ENCODE measurements around the gene RTN1. TPM values are rescaled to one million over a fixed set of nuclear protein-coding genes. Genes with fewer than 3 reads are reported as not detected.

RTN1 gene, protein sequence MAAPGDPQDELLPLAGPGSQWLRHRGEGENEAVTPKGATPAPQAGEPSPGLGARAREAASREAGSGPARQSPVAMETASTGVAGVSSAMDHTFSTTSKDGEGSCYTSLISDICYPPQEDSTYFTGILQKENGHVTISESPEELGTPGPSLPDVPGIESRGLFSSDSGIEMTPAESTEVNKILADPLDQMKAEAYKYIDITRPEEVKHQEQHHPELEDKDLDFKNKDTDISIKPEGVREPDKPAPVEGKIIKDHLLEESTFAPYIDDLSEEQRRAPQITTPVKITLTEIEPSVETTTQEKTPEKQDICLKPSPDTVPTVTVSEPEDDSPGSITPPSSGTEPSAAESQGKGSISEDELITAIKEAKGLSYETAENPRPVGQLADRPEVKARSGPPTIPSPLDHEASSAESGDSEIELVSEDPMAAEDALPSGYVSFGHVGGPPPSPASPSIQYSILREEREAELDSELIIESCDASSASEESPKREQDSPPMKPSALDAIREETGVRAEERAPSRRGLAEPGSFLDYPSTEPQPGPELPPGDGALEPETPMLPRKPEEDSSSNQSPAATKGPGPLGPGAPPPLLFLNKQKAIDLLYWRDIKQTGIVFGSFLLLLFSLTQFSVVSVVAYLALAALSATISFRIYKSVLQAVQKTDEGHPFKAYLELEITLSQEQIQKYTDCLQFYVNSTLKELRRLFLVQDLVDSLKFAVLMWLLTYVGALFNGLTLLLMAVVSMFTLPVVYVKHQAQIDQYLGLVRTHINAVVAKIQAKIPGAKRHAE
- not detected in 2 replicates for total RNA-seq

DNA sequence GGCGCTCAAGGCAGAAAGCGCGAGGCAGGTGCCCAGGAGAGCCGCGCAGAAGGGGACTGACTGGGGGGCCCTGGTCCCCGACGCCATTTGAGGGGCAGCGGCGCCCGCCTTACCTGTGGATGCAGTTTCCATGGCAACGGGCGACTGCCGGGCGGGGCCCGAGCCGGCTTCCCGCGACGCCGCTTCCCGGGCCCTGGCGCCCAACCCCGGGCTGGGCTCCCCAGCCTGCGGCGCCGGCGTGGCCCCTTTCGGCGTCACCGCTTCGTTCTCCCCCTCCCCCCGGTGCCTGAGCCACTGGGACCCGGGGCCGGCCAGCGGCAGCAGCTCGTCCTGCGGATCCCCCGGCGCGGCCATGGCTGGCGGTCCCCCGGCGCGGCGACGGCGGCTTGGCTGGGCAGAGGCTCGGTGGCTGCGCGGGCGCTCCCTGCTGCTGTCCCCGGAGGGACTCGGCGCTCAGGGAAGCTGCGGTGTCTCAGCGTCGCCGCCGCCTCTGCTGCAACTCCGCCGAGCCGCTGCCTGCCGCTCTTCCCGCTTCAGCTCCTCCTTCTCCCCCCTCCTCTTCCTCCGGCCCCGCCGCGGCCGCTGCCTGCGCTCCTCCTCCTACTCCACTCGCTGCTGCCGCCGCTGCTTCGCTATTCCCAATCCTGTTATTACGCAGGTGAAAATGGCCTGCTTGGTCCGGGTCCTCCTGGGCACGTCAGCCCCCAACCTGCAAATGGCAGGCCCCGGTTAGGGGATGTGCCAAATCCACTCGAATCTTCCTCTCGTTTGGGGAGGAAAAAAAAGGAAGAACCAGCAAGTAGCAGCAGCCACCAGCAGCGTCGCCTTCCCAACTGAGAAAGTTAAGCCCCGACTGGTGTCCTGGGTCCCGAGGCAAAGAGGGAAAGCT is at the start of gene RTN1:
TSS of gene RTN1 (minus strand) at position 500 of the 889 bp plus-strand sequence. CDS start at position 354, 146 bp downstream.
- intact Hi-C loops (cut with micrococcal nuclease) = no loop called here

DNA sequence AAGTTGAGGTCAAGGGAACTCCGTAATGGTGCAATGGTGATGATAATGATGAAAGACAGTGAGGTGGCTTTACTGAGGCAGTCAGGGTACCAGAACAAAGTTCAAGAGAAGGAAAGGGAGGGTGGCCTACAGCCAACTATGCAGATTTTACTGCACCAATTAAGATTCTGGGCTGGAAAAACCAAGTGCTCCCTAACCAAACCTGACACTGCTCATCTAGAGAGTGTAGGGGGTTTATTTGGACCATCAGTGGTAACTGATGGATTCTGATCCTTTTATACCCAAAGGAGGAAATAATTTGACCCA is 49.8 kb upstream of the RTN1 start:
- intact Hi-C loops (cut with micrococcal nuclease) = no loop called here

DNA sequence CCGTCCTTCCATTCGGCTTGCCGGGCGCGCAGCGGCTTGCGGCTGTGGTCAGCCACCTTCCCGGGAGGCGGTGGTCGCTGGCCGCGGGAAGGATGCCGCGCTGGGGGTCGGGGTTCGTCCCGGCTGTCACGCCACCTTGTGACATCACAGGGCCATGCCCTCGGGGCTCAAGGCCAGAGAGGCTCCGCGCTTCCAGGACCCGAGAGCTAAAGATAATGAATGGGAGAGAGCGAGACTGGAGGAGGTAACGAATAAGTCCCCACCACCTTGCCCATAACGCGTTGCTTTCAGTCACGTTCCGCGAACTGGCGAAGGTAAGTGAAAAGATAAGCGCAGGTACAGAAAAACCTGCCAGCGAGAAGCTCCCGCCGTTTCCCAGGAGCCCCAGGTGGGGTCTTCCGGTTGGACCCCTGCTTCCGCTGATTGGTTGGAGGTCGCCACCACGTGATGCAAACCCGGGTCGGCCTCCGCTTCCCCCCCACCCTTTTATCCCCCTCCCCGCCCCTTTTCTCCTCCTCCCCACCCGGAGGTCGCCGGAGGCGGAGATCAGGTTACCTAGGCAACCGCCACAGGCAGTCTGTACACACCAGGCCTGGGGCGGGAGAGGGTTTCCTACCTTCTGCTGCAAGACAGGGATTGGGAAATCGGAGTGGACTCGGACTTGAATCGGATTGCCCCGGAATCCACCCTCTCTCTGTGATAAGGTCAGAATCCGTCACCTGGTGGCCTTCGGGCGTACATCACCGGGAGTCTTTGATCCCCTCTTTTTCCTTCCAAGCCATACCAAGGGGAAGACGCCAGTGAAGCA is 49.2 kb upstream of the RTN1 start, which contains the start of gene LRRC9:
TSS of gene LRRC9 (plus strand) at position 575 of the 808 bp plus-strand sequence.
- intact Hi-C loops (cut with micrococcal nuclease) = no loop called here

DNA sequence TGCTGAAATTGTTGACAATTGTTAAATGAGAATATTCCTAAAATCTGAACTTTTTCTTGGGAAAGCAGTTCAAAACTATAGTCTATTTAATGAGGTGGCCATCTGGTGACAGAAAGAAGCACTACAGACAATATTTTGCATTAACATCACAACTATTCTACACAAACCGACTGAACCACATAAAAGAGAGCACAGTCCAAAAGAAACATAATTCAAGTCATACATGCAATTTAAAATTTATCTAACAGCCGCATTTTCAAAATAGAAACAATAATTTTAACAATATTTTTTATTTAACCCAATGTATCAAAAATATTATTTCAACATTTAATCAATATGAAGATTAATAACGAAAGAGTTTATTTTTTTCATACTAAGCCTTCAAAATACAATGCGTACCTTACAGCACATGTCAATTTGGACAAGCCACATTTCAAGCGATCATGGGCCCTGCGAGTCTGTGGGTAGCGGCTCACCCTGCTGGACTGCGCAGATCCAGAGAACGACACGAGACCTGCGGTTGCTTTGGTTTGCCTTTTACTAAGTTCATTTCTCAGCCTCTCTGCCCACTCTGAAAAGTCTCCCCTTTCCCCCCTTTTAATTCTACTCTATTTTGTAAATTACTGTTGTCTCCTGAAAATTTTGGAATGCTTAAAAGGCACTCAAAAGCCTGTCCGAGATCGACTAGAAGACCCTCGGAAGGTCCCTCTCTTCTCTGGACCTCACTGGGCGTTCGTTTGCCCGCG is 48.4 kb upstream of the RTN1 start:
- intact Hi-C loops (cut with micrococcal nuclease) = loop anchor here (1.0 kb wide), 1 partner anchor 792 kb away; no protein-coding TSS in a partner anchor

DNA sequence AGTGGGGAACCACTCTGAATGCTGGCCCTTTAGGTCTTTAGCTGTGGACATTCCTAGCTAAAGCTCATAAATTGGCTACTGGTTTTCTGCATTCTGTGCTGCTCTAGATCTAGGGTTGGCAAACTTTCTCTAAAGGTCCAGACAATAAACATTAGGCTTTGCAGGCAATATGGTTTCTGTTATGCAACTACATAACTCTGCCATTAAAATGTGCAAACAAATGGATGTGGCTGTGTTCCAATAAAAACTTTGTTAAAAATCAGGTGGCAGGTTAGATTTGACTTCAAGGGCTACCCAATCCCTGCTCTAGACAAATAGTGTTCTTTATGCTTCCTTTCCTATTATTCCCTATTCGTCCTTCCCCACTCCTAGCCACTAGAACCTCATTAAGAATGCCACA is 42.6 kb upstream of the RTN1 start:
- intact Hi-C loops (cut with micrococcal nuclease) = no loop called here

DNA sequence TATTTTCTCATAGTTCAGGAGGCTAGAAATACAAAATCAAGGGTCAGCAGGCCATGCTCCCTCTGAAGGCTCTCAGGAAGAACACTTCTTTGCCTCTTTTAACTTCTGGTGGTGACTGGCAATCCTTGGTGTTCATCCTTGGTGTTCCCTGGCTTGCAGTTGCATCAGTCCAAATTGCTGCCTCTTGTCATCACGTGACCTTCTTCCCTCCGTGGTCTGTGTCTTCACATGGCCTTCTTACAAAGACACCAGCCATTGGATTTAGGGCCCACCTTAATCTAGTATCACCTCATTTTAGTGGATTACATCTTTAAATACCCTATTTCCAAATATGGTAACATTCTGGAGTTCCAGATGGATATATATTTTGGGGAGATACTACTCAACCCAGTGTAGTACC is 41.9 kb upstream of the RTN1 start:
- intact Hi-C loops (cut with micrococcal nuclease) = no loop called here

DNA sequence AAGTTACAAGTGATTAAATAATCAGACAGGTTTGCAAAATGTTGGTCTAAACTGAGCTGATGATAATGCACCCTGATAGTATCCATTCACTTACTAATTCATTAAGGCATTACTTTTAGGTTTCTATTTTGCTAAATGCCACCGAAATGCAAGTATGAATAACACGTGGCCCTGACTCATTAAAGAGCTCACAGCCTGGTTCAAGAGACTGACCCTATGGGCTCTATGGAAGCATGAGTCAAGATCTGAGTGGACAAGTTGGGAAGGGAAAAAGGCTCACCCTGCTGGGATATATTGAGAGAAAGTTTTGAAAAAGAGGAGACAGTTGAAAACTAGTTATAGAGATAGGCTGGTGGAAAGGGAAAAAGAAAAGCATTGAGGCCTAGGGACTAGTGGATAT is 34.6 kb upstream of the RTN1 start:
- intact Hi-C loops (cut with micrococcal nuclease) = no loop called here

DNA sequence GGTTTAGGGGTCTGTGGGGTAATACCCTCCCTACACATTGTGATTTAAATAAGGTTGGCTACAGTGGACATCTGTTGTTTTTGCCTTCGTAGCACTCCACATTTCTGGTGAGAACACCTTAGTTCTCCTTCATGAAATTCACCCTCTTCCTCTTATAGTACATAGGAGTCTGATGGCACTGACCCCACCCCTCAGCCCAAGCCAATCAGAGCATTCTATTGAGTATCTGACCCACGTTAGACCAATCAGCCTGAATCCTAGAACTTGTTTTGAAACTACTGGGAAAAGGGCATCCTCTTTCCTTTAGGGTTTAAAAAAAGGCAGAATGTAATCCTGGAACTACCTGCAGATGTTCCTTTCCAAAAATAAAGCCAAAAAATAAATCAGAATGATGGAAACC is 33.6 kb upstream of the RTN1 start:
- intact Hi-C loops (cut with micrococcal nuclease) = no loop called here

DNA sequence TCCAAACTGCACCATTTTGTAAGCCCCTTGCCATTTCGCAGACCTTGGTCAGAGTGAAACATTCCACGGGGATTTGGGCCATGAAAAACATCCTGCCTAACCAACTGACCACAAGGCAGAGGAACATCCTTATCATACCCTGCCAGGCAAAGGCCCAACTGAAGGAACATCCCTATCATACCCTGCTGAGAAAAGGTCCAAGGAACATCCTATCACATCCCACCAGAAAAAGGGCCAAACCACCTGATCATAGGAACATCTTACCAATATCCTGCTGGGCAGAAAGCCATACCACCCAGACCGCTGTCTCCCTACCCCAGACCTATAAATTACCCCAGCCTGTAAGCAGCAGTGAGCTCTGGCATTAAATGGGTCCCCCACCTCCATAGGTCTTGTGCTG is 30.0 kb upstream of the RTN1 start:
- intact Hi-C loops (cut with micrococcal nuclease) = no loop called here

DNA sequence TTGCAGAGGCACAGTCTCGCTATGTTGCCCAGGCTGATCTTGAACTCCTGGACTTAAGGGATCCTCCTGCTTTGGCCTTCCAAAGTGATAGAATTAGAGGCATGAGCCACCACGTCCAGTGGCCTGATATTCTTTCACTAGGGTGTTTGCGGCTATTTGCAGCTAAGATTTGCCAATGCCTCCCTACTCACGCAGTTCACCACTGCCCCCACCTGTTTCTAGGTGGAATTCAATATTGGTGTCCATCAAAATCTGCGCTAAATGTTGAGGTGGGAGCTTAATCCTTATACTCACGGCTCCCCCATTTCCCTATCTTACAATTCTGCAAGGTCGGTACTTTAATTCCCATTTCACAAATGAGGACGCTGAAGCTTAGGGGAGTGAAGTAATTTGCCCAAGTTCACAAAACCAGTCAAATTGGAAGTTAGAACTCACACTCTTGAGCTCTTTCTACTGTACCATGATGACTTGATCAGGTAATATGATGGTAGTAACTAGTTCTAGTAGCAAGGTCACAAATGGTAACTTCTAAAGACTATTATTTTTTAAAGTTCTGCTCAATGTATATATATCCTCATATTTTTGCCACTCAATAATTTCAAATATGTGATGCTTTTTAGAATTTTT is 27.3 kb upstream of the RTN1 start:
- intact Hi-C loops (cut with micrococcal nuclease) = no loop called here

DNA sequence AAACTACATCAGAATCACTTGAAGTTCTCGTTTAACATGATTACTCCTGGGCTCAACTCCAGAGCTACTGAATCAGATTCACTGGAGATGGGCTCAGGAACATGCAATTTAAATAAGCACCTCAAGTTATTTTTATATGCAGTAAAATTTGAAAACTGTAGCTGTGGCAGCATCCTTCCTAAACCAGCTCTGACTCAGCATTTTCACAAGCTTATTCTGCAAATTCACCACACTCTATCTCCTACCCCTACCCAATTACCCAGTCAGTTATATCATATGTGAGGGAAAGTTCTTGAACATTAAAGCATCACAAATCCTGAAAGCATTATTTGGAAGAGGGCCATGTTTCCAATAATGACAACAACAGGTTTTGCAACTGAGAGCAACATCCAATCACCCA is 25.1 kb upstream of the RTN1 start:
- intact Hi-C loops (cut with micrococcal nuclease) = no loop called here

DNA sequence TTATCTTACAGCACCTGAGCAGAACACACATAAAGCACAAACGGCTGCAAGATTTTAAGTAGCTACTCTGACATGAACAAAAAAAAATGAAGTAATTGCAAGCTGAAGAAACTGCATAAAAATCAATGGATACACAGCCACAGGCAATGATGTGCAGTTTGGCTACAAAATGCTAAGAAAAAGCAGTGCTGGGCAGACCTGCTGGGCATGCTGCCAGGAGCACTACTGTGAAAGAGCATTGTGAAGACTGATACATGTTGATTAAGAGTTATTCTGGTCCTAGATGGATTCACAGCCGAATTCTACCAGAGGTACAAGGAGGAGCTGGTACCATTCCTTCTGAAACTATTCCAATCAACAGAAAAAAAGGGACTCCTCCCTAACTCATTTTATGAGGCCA is 20.1 kb upstream of the RTN1 start:
- intact Hi-C loops (cut with micrococcal nuclease) = no loop called here

DNA sequence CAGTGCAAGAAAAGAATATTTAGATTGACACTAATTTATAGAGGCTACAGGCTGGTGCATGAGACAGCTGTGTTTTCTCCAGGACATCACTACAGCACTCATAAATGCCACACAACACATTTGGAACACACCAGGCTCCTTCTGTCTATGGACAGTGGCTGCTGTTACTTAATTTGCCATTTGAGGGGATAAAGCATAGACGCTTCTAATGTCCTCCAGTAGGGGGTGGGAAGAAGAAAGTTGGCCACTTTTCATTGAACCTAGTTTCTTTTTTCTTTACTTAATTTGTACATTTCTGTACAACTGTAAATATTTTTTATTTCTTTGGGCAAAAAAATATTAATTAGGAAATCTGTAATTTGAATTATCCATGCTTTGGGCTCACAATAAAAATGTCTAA is 12.4 kb upstream of the RTN1 start:
- intact Hi-C loops (cut with micrococcal nuclease) = no loop called here

DNA sequence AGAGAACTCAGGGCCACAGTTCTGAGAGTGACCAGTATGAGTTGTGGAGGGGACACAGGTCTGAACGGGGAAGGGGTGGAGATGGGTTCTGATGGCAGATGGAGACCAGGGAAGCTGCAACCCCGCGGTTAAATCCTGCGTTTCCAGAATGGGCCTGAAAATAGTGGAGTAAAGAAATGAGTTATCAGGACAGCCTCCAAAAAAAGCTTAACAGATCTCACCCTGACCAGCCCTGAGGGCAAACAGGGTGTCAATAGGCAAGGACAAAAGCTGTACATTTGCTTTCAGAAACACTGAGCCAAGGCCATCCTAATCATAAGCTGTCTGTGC is 555 bp upstream of the RTN1 start:
- intact Hi-C loops (cut with micrococcal nuclease) = no loop called here

DNA sequence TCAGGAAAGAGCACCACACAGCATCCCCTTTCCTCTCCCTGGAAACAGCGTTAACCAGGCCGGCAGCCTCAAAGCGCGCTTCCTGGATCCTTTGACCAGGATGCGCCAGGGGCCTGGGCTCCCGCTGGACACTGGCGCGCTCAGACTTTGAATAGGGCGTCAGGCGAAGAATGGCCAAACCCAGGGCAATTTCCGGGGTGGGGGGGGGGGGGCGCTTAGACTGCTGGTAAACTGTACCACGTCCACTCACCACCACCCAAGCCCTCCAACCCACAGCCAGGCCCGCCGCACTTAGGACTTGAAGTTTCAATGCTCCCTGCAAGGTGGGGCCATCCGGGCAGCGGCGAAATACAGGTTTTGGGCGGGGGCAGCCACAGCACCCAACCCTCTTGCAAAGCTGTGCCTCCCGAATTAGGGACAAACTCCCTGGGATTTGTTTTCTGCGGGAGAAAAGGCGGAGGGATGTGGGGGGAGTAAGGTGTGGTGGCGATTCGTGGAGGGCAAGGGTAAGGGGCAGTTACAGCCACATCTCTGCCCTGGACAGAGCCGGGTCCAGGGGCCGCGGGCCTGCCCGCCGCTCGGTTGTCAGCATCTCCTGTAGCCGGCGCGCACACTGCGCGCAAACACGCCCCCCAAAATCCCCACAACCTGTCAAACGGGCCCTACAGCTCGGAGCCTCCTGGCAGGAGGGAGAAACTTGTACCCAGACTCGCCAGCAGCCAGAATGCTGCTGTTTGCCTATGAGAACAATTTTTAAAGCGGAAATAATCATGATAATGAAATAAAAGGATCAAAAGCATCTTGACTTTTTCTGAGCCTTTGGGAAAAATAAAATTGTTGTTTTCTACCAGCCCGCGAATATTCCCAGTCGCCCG is 958 bp downstream of the RTN1 start:
- intact Hi-C loops (cut with micrococcal nuclease) = no loop called here

DNA sequence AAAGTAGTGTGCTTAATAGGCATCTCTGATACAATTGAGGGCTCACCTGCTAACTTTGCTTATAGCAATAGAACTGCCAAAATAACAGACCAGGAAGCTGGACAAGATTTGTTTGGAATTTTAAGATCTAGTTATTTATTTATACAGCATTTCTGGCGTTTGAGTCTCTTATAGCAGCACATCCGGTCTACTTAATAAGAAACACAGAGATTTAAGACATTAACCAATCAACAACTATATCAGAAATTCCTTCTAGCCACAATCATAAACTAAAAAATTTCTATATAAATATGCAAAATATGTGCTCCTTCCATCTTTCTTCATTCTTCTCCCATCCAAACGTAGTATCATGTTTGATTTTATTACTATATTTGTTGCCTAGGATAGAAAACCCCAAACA is 2.6 kb downstream of the RTN1 start:
- intact Hi-C loops (cut with micrococcal nuclease) = no loop called here

DNA sequence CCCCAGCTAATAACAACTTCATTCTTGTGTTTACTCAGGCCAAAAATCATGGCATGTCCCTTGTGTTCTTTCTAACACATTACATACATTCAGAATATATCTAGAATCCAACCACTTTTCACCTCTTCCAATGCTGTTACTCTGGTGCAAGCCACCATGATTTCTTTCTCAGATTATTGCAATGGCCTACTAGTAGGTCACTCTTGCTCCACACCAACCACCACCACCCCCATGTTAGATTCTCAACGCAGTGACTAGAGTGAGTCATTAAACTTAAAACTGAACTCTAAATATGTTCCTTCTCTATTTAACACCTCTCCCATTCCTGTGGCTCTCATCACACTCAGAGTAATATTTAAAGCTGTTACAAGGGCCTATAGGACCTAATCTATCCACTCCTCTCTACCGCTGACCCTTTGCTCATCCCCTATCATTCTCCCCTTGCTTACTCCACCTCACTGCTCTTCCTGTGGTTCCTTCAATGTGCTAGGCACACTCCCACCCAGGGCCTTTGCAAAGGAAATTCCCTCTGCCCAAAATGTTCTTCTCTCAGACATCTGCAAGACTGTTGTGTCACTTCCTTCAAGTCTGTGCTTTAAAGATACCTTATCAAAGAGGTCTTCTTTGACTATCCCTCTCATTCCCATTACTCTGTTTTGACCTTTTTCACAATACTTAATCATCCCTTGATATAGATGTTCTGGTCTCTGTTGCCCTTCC is 6.6 kb downstream of the RTN1 start:
- intact Hi-C loops (cut with micrococcal nuclease) = no loop called here

DNA sequence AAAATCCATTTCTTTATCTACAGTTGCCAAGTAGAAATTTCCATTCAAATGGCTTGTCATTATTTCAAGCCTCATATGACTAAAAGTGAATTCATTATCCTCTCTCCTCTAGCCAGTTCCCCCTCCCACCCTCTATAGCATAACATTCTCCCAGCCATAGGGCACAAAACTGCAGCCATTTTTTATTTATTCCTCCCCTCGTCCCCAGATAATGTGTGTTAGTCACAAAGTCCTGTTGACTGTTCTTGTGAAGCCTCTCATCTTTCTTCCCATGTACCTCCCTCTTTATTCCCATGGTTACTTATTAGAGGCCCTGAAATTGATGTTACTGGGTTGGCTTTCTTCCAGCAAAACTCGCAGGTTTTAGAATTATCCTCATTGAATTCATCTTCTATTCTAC is 13.2 kb downstream of the RTN1 start:
- intact Hi-C loops (cut with micrococcal nuclease) = no loop called here

All from T-helper 1 cell treated with Interleukin-12 subunit alpha and Interleukin-12 subunit beta and Interleukin-4 antibody, amounts not matched to agents 30 ng/mL and 1 ng/mL, for 36 hours (primary cell).